Measurements from ENCODE around the gene SCUBE3. TPM values are rescaled to one million over a fixed set of nuclear protein-coding genes. Genes with fewer than 3 reads are reported as not detected.

Gene SCUBE3
- polyA plus RNA-seq, 1 donor from 2014 or later = 7.3 TPM

GRCh38 chr6:35238843-35239289 lies 25.1 kb downstream of the SCUBE3 start:
- Histone ChIP-seq H3K27ac (ENCODE audit: low read length) (no peak overlapping the region), H3K27me3 (ENCODE audit: insufficient read depth, low read depth, low read length) (no peaks in the 10 kb centered on the region), H2AFZ (ENCODE audit: low read depth, low read length) (no peak overlapping the region), H3K9me3 (ENCODE audit: low read length) (no peaks in the 10 kb centered on the region), H3K36me3 (ENCODE audit: insufficient read depth, low read length) (no peaks in the 10 kb centered on the region), H3K4me2 (ENCODE audit: low read length) (no peak overlapping the region), H3F3A (ENCODE audit: insufficient read depth, low read length, poor library complexity, severe bottlenecking) (no peaks in the 10 kb centered on the region), H4K20me1 (ENCODE audit: insufficient read depth) (no peaks in the 10 kb centered on the region), H3K9me2 (ENCODE audit: insufficient read depth, low read length) (no peaks in the 10 kb centered on the region), H3K79me2 (replicated peaks; ENCODE audit: insufficient read depth, low read length) (no peaks in the 10 kb centered on the region), H3K9ac (ENCODE audit: low read length) (no peak overlapping the region), H3K4me3 (ENCODE audit: low read length) (no peak overlapping the region)
- TF ChIP-seq POLR2AphosphoS5 (IDR thresholded peaks at IDR 0.05) (no peak), EP300 (conservative IDR thresholded peaks at IDR 0.05; ENCODE audit: poor library complexity, severe bottlenecking) (no peak)

- Histone ChIP-seq H4K20me1 (ENCODE audit: insufficient read depth) (no peaks in the 10 kb centered on the region), H3K4me2 (ENCODE audit: low read length) (no peak overlapping the region), H3K36me3 (ENCODE audit: insufficient read depth, low read length) (no peaks in the 10 kb centered on the region), H3K9me3 (ENCODE audit: low read length) (no peaks in the 10 kb centered on the region), H3K27ac (ENCODE audit: low read length) (no peak overlapping the region), H3K4me3 (ENCODE audit: low read length) (no peak overlapping the region), H3K27me3 (ENCODE audit: insufficient read depth, low read depth, low read length) (no peaks in the 10 kb centered on the region), H3K79me2 (replicated peaks; ENCODE audit: insufficient read depth, low read length) (no peaks in the 10 kb centered on the region), H2AFZ (ENCODE audit: low read depth, low read length) (no peak overlapping the region), H3K9me2 (ENCODE audit: insufficient read depth, low read length) (no peaks in the 10 kb centered on the region), H3K9ac (ENCODE audit: low read length) (no peak overlapping the region), H3F3A (ENCODE audit: insufficient read depth, low read length, poor library complexity, severe bottlenecking) (no peaks in the 10 kb centered on the region)
- no peak for TF ChIP-seq REST (IDR thresholded peaks at IDR 0.05; ENCODE audit: borderline replicate concordance)
Observed at GRCh38 chr6:35239581-35239980, 25.8 kb downstream of the SCUBE3 start.

GRCh38 chr6:35240838-35241801 lies 27.4 kb downstream of the SCUBE3 start:
- no peaks in the 10 kb centered on the region for H4K20me1 ChIP-seq (ENCODE audit: insufficient read depth)
- no peak overlapping the region for H3K9ac ChIP-seq (ENCODE audit: low read length)
- H3K4me3 ChIP-seq (ENCODE audit: low read length) = no peak overlapping the region
- no peak overlapping the region for H3K4me2 ChIP-seq (ENCODE audit: low read length)
- H3K79me2 ChIP-seq (replicated peaks; ENCODE audit: insufficient read depth, low read length) = no peaks in the 10 kb centered on the region
- no peaks in the 10 kb centered on the region for H3K27me3 ChIP-seq (ENCODE audit: insufficient read depth, low read depth, low read length)
- TF ChIP-seq MXI1 (conservative IDR thresholded peaks at IDR 0.05; ENCODE audit: poor library complexity, severe bottlenecking) = no peak
- TF ChIP-seq RAD21 (conservative IDR thresholded peaks at IDR 0.05) = peak; percentile 97
- TF ChIP-seq SMC3 (conservative IDR thresholded peaks at IDR 0.05; ENCODE audit: poor library complexity) = peak; percentile 95
- TF ChIP-seq TAF1 (IDR thresholded peaks at IDR 0.05; ENCODE audit: low read depth) = no peak
- peak; percentile 98 for TF ChIP-seq CTCF (IDR thresholded peaks at IDR 0.05; ENCODE audit: poor library complexity, severe bottlenecking)
- no peaks in the 10 kb centered on the region for H3K9me2 ChIP-seq (ENCODE audit: insufficient read depth, low read length)
- no peaks in the 10 kb centered on the region for H3F3A ChIP-seq (ENCODE audit: insufficient read depth, low read length, poor library complexity, severe bottlenecking)
- no peak overlapping the region for H2AFZ ChIP-seq (ENCODE audit: low read depth, low read length)
- H3K36me3 ChIP-seq (ENCODE audit: insufficient read depth, low read length) = no peaks in the 10 kb centered on the region
- H3K27ac ChIP-seq (ENCODE audit: low read length) = no peak overlapping the region
- H3K9me3 ChIP-seq (ENCODE audit: low read length) = no peaks in the 10 kb centered on the region
